G401.6 (cell line): Measurements from ENCODE around the gene ECT2.
"Not testable (repeated sequence)": the region's sequence is repeated elsewhere in the genome, so short reads cannot be mapped to it uniquely, and the experiment has no call there.

Experiments
- FAIRE-seq: peaks from 2 replicates; lab custom pipeline; 2012; peaks lifted over from hg19 to GRCh38; lab: Jason Lieb, UNC

Gene ECT2

DNA sequence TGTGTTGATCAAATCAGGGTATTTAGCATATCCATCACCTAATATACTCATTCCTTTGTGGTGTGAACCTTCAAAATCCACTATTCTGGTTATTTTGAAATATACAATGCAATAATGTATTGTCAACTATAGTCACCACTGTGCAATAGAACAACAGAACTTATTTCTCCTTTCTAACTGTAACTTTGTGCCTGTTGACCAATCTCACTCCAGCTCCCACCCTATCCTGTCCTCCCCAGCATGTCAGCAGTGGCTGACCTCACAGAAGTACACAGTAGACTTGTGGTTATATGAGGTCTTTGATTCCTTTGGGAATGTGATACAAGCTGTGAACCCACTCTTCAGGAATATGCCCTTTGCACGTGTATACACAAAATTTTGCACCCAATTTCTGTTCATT, 64.2 kb downstream of the ECT2 start:
- no peak for FAIRE-seq

DNA sequence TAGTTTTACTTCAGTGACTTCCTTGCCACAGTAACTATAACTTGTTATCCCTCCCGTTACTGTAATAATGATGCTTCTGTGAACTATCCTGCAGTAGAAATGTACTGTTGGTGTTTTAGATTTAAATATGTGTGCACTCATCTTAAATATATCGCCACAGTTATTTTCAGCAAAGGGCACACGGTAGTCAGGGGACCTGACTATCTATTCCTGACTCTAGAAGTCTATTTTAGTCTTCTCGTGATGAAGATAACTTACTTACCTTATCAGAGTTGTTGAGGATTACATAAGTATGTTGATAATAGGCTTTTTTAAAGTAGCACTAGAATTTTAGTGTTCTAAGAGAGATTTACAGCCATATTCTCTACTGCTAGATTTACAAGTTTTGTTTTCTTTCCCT, 65.3 kb downstream of the ECT2 start:
- no peak for FAIRE-seq

DNA sequence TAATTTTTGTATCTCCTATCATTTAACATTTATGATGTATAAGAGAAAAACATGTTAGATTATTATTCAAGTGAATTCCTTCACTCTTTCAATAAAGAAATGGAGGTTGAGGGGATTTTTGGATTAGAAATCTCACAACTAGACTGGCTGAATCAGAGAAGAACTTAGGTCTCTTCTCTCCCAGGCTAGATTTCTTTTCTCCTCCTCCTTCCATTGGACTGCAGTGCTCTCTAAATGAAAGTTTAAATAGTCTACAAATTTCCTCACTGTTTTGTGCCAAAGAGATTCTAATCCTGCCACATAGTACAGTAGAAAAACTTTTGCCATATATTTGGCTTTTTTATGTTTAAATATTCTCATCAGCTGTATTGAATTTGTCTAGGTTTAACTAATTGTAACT, 65.8 kb downstream of the ECT2 start:
- FAIRE-seq: no peak

DNA sequence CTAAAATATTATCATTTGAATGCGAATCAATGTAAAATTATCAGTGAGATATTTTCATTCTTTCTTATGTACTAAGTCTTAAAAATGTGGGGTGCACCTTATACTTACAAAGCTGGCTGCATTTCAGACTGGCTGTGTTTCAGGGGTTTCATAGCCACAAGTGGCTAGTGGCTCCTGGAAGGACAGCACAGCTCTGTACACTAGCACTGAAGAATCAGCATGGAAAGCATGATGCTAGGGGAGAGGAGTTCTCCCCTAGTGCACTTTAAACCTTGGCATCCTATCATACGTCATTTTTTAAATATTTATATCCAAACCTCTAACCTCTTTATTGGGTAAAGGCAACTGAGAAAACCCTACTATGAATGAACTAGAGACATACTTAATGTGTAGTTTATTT, 66.4 kb downstream of the ECT2 start:
- FAIRE-seq: no peak

DNA sequence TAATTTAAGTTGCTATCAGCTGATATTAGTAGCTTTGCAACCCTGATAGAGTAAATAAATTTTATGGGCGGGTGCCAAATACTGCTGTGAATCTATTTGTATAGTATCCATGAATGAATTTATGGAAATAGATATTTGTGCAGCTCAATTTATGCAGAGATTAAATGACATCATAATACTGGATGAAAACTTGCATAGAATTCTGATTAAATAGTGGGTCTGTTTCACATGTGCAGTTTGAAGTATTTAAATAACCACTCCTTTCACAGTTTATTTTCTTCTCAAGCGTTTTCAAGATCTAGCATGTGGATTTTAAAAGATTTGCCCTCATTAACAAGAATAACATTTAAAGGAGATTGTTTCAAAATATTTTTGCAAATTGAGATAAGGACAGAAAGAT, 70.0 kb downstream of the ECT2 start:
- no peak for FAIRE-seq

DNA sequence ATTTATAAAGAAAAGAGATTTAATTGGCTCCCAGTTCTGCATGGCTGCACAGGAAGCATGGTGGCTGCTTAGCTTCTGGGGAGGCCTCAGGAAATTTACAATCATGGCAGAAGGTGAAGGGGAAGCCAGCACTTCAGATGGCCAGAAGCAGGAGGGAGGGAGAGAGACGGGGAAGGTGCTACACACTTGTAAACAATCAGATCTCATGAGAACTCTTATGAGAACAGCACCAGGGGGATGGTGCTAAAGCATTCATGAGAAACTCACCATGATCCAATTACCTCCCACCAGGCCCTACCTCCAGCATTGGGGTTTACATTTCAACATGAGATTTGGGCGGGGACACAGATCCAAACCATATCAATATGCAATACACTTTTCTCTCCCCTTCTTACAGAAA, 73.7 kb downstream of the ECT2 start:
- FAIRE-seq: no peak

DNA sequence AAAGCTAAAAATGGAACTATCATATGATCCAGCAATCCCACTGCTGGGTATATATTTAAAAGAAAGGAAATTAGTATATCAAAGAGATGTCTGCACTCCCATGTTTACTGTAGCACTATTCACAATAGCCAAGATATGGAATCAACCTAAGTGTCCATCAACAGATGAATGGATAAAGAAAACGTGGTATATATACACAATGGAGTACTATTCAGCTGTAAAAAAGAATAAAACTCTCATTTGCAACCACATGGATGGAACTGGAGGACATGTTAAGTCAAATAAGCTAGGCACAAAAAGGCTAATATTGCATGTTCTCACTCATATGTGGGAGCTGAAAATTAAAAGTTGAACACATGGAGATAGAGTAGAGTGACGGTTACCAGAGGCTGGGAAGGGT, 76.7 kb downstream of the ECT2 start:
- not testable (repeated sequence) for FAIRE-seq

DNA sequence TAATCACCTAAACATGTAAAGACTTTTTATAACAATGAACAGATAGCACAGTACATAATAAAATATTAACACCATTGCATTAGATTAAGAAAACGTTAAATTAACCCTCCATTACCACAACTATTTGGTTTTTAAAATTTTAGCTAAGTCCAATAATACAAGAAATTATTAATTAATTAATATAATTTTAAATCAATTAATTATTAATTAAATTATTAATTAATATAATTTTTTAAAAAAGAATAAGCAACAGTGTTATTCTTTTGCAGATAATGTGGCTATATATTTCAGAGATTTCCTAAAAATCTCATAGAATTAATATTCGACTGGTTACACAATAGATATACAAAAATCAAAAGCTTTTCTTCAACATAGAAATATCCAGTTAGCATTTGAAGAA, 82.5 kb downstream of the ECT2 start:
- peak; percentile 94 for FAIRE-seq

DNA sequence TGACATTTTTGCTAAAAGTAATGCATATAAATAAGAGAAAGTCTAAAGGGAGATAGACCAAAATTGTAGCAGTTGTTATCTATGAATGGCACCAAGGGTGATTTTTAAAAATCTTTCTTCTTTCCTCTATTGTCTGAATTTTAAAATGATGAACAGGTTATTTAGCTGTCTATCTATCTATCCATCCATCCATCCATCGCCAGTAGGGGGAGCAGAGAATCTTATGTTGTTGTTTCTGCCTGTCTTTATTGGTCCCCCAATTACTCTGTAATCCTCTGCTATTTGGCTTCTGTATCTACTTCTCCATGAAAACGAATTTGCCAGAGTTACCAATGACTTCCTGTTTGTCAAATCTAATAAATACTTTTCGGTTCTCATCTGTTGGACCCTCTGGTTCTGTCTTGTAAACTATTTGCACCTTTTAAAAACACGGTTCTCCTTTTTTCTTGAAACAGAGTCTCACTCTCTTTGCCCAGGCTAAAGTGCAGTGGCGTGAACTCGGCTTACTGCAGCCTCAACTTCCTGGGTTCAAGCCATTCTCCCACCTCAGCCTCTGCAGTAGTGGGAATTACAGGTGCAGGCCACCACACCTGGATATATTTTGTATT, 86.0 kb downstream of the ECT2 start:
- peak; percentile 81 for FAIRE-seq

DNA sequence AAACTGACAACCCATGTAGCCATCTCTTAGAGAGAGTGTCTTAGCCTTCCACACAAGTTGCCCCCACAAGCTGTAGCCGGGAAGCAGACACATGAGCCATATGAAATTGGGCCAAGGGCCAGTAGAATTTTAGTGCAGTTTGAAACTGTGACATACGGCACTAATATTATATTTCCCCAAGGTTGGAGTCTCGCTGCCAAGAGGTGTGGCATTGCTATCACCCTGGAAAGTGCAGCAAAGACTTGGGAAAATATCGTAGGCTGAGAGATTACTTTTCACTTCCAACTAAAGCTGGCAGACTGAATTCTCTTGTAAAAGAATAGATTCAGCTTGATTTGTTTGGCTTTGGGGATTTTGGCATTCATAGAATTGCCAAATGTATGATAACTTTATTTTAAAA, 89.2 kb downstream of the ECT2 start:
- FAIRE-seq: no peak

DNA sequence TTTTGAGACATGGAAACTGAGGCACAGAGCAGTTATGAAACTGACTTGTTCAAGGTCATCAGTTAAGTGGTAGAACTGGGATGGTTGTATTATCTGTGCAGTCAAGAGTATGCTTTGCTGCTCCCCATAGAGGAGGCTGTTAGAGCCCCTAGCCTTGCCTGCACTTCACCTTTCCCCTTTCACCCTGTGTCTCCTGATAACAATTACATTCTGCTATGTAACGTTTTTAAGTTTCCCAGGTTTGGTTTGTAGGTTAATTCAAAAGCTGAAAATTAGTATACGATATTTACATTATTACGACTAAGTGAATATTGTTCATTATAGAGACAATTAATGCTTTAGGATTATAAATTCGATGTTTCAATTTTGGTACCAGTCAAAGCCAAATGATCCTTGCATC, 89.9 kb downstream of the ECT2 start:
- no peak for FAIRE-seq

DNA sequence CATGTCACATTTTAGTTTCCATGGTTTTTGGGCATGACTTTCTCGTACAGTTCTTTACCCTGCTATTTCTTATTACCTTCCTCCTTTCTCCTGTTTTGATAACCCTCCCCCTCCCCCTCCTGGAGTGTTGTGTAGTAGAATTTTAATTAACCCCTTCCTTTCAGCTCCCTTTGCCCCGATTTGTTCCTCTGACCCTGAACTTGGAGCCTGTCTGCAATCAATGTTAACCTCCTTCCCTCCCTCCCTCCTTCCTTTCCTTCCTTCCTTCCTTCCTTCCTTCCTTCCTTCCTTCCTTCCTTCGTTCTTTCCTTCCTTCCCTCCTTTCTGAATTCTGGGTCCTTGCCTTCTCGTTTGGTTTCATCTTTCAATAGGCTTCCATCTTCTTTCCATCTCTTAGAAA, 90.4 kb downstream of the ECT2 start:
- no peak for FAIRE-seq

DNA sequence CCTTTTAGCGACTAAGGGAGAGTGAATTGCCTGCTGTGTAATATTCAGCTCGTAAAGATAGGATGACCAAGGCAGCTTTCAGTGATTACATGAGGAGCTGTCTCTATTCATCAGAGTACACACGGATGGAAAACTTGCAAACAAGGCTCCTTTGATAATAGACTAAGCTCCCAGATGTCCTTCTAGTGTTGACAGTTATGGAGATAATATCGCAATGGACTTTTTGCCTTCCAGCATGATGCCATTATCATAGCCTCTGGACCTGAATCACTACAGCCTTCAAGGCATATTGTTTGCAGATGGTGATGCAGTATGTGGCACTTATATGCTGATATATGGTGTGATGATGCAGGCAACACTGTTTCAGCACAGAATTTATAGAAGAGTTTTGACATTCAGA, 93.9 kb downstream of the ECT2 start:
- FAIRE-seq: no peak

DNA sequence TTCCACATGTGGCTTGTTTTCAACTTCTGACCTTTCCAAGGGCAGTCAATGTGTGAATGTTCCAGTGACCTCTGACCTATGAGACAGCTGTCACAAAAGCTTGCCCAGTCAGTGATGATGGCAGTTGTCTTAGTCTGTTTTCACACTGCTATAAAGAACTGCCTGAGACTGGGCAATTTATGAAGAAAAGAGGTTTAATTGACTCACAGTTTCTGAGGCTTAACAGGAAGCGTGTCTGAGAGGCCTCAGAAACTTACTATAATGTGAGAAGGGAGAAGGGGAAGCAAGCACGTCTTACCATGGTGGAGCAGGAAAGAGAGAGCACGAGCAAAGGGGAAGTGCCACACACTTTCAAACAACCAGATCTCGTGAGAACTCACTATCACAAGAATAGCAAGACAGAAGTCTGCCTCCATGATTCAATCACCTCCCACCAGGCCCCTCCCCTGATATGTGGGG, 95.6 kb downstream of the ECT2 start:
- FAIRE-seq: no peak

DNA sequence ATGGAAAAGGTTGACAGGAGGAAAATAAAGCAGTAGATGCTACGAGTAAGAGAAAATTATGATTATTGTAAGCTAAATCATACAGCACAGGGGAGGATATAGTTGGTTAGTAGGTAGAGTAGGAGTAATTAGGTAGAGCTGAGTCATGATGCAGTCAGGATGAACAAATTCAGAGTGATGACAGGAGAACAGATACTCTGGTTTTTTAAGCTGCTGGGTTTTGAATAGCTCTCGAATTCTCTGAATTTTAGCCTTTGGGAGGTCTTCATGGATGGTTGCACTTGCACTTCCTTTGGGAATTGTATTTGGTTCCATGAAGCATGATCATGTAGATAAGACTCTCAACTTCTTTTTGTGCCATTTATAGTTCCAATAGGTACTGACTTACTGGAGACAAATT, 96.2 kb downstream of the ECT2 start:
- FAIRE-seq: no peak

DNA sequence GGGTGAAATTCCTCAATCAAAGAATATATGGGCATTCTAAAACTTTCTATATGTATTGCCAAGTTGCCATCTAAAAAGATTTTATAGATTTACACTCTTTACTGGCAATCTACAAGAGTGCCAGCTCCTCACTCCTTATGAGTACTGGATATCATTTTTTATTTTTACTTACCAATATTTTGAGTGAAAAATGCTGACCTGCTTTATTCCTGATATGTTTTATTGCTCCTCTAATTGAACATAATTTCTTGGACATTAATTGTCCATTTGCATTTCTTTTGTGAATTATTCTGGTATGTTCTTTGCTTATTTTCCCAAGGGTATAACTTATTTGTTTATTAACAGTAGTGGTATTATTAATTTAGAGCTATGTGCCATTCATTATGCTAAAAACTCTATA, 96.8 kb downstream of the ECT2 start:
- FAIRE-seq: no peak

DNA sequence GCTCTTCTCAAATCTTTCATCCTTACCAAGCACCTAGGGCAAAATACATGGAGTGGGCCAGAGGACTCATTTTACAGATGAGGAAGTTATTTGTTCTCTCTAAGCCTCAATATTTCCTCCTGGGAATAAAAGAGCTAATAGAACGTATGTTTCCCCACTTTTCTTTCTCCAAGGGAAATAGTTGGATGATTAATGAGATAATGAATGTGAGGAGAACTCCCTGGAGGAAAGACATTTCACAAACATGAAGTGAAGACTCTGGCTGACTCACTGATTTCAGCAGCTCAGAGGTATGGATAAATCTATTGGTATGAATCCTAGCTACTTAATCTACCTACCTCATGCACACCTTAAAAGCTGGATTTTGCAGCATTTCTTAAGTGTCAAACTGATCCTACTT, 98.4 kb downstream of the ECT2 start:
- no peak for FAIRE-seq

DNA sequence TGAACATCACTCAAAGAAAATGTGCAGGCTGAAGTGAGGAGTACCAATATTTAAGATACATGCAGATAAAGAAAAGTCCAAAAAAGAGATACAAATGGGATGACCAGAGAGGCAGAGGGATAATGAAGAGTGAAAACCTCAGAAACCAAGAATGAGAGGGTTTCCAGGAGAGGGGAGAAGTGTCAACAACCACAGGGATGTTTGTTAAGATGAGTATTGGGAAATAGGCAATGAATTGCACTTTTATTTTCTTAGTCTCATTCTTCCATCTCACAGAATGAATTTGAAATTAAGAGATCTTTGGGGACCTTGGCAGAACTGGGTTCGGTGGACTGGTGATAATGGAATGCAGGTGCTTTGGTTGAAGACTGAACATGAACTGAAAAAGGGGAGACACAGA, 102.5 kb downstream of the ECT2 start:
- no peak for FAIRE-seq

DNA sequence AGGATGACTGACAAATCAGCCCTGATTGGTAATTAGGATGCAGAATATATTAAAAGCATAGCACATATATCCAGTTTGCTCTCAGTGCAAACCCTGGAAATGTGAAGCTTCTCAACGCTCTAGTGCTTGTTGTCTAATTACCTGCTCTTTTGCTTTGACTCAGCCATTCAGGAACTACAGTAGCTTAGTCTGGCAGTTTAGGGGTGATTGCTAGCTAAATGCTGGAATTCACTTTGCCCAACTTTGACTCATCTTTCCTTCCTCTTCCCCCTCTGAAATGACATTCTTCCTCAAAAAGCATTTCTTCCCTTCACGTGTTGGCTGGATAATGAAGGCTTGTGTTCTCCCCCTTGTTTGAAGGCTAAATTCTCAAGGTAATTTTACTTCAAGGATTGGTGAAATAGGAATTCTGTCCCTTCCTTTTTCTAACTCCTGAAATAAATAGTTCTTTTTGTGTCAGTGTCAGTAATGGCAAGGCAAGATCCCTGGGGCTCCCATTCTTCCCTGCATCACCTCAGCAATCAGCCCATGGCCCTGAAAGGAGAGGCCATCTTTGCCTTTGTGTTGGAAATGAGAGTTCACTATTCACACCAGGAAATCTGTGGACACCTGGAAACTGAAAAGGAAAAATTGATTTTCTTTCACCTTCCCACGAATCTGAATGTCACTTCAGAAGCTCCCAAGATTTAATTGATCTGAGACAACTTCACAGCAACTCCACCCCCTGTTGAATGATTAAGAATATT, 103.6 kb downstream of the ECT2 start:
- no peak for FAIRE-seq

DNA sequence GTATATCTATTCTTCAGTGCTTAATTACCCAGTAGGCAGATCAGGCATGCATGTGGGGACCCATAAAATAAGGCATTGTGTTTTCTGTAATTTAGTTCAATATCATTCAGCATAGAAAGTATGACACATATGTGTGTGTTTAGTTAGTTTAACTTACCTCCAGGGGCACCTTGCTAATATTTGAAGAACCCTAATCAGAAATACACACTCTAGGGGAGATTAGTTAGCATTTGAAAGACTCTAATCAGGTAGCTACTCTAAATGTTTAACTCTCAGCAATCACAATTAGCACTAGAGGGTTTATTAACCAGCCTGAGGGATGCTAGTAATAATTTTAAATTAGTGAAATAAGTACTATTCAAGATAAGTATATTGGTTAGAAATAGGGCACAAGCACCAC, 104.5 kb downstream of the ECT2 start:
- no peak for FAIRE-seq

DNA sequence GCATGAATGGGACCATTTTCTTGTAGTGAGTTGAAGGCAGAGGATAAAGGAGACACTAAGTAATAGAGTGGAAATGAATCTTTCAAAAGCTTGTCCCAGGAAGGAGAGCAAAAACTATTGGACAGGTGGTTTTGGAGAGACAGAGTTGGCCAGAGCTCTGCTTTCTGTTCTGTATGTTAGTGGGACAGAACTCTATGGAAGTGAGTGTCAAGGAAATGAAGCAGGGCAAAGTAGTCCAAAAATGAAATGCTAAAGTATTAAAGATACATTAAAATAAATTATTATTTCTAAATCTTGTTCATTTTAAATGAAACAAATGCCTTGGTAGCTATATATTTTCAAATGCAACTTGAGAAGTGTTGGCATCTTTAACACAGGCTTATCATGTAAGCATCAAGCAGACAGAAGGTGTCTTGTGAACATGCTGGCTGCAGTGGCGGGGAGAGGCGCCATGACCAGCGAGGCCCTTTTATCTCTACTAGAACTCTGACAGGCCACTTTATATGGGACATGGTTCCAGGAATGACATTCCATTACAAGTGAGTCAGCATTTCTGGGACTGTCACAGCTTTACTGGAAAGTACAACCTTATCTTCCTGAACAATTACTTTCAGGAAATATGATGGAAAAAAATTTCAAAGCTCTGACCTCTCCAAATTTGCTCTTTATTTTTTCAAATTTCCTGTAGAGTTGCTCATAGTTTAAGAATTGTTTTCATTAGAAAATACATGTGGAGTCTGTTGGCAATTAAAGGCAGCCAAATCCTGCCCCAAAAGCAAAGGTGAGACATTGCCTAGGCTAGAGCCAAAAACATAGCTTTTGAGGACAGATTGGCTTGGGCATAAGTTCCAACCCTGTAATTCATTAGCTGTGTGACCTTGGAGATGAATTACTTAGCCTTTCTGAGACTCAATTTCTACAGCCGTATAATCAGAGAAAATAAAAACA, 106.5 kb downstream of the ECT2 start:
- no peak for FAIRE-seq

DNA sequence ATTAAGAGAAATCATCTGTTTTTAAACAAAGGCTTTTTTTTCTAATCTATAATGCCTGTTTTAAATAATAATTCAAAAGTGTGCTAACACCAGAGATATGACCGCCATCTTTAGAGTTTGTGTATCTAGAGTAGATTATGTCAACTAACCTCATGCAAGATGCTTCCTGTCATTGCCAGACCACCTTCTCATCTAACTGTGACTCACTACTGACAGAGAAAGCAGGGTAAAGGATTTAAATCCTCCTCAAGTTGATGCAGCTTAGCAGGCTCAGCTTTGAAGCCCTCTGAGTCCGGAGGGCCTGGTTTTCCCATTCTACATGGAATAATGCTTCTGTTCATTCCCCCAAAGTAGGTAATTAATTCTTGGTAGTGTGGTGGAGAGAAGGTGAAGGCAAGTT, 108.5 kb downstream of the ECT2 start:
- FAIRE-seq: no peak

DNA sequence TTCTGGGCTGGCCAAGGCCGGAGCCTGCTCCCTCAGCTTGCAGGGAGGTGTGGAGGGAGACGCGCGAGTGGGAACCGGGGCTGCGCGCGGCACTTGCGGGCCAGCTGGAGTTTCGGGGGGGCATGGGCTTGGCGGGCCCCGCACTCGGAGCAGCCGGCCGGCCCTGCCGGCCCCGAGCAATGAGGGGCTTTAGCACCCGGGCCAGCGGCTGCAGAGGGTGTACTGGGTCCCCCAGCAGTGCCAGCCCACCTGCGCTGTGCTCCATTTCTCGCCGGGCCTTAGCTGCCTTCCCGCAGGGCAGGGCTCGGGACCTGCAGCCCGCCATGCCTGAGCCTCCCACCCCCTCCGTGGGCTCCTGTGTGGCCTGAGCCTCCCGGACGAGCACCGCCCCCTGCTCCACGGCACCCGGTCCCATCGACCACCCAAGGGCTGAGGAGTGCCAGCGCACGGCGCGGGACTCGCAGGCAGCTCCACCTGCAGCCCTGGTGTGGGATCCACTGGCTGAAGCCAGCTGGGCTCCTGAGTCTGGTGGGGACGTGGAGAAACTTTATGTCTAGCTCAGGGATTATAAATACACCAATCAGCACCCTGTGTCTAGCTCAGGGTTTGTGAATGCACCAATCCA, 116.3 kb downstream of the ECT2 start:
- FAIRE-seq: not testable (repeated sequence)
